Bronchial epithelial cell (primary cell): Measurements from ENCODE around the gene TEX55. TPM values are rescaled to one million over a fixed set of nuclear protein-coding genes. Genes with fewer than 3 reads are reported as not detected.

Experiments used
- DNase-seq: peaks from one replicate; pipeline ENCODE4 v3.0.0-alpha.2; 2010; ENCODE audit warnings: low read depth
- FAIRE-seq: peaks from 2 replicates; lab custom pipeline; 2011; peaks lifted over from hg19 to GRCh38; lab: Jason Lieb, UNC
- H3K27me3 ChIP-seq: 2 replicates; pipeline ENCODE4 v1.5.1; 2011; ENCODE audit warnings: low read length; ENCODE audit not compliant: control insufficient read depth, insufficient read depth
- H3K36me3 ChIP-seq: 2 replicates; pipeline ENCODE4 v1.5.1; 2011; ENCODE audit warnings: low read length; ENCODE audit not compliant: control insufficient read depth, insufficient read depth
- H3K4me3 ChIP-seq: 2 replicates; pipeline ENCODE4 v1.5.1; 2011; ENCODE audit warnings: mild to moderate bottlenecking, low read depth, low read length, control low read depth
- total RNA-seq: library from RNA; depleted of rRNA; stranded (reverse); fragments of >200 nt; gene quantifications from 2 replicates; pipeline ENCODE4 v1.2.1, GENCODE V29; 2014
- TF ChIP-seq, protein P1 (sequence below): IDR thresholded peaks from 2 replicates; pipeline ENCODE4 v1.5.1; 2011; ENCODE audit warnings: mild to moderate bottlenecking, moderate library complexity, low read length, control low read depth, inconsistent platforms; ENCODE audit not compliant: insufficient read depth, severe bottlenecking

Gene TEX55
- total RNA-seq, 1 donor from 2014 or later, result not detected

DNA sequence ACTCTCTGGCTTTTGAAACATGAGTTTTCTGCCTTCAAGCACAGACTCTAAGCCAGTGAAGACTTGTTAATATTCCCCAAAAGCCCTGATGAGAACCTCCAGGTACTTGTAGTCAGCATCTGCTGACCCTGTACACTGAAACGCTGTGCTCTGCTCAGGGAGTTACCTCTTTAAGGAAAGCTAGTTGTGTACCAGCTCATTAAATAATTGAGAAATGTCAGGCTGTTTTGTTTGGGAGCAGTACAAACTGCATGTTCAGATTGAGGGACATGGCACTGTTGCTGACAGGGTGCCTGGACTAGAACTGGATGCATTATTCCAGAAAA lies 49.1 kb downstream of the TEX55 start:
- DNase-seq (no peak), FAIRE-seq (no peak)
- Histone ChIP-seq H3K4me3 (no peak overlapping the region), H3K36me3 (no peaks in the 10 kb centered on the region), H3K27me3 (no peaks in the 10 kb centered on the region)
- TF ChIP-seq, protein P1, sequence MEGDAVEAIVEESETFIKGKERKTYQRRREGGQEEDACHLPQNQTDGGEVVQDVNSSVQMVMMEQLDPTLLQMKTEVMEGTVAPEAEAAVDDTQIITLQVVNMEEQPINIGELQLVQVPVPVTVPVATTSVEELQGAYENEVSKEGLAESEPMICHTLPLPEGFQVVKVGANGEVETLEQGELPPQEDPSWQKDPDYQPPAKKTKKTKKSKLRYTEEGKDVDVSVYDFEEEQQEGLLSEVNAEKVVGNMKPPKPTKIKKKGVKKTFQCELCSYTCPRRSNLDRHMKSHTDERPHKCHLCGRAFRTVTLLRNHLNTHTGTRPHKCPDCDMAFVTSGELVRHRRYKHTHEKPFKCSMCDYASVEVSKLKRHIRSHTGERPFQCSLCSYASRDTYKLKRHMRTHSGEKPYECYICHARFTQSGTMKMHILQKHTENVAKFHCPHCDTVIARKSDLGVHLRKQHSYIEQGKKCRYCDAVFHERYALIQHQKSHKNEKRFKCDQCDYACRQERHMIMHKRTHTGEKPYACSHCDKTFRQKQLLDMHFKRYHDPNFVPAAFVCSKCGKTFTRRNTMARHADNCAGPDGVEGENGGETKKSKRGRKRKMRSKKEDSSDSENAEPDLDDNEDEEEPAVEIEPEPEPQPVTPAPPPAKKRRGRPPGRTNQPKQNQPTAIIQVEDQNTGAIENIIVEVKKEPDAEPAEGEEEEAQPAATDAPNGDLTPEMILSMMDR, result no peak

DNA sequence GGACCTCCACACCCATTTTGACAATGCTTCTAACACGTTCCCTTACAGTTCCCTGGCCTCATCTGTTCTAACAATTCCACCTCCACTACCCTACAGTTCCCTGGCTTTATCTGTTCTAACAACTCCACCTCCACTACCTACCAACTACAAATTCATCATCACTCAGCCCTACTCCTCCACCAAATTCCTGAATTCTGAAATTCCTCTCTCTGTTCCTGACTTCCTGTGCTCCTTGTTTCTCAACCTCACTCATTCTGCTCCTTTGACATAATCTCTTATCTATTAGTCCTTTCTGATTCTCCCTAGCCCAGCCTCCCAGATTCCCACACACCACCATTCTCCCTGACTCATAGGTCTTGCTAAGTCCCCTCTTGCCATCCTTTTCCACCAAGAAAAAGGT lies 49.9 kb downstream of the TEX55 start:
- Histone ChIP-seq H3K4me3 (no peak overlapping the region), H3K27me3 (no peaks in the 10 kb centered on the region), H3K36me3 (no peaks in the 10 kb centered on the region)
- FAIRE-seq, result no peak
- peak; percentile 47 for DNase-seq
- TF ChIP-seq, protein P1, result no peak

Other genes with a start within 250 kb of the TEX55 start
- gene IGSF11, start 111.3 kb upstream of the TEX55 start, total RNA-seq, result 0.13 and 1.1 TPM in 2 replicates
- 25.0 and 55.2 TPM in 2 replicates for gene UPK1B, start 27.4 kb downstream of the TEX55 start, total RNA-seq
- 40.5 and 67.2 TPM in 2 replicates for gene B4GALT4, start 94.7 kb downstream of the TEX55 start, total RNA-seq
- 0.26 TPM in 2 replicates for gene ARHGAP31, start 148.2 kb downstream of the TEX55 start, total RNA-seq